ENCODE measurements around the gene ADAMTS17. TPM values are rescaled to one million over a fixed set of nuclear protein-coding genes. Genes with fewer than 3 reads are reported as not detected.

ADAMTS17 gene
- total and polyA plus RNA-seq, 8 donors = 0.31 to 14.3 (median 6.3) TPM

- H3K36me3 ChIP-seq = peaks cover 0 to 3% (median 0%) of the 10 kb centered on the region in 4 donors
- H3K27ac ChIP-seq = no peak overlapping the region
- H3K4me1 ChIP-seq = no peaks in the 10 kb centered on the region
- no peak for TF ChIP-seq EP300 (IDR thresholded peaks at IDR 0.05)
- TF ChIP-seq CTCF (IDR thresholded peaks at IDR 0.05) = no peak
- TF ChIP-seq POLR2AphosphoS5 (IDR thresholded peaks at IDR 0.05) = no peak
- TF ChIP-seq POLR2A (IDR thresholded peaks at IDR 0.05) = no peak
- 85 to 92% (median 91%) methylated on average over 12 of the region's 12 CpGs for WGBS, 5 donors
- no peaks in the 10 kb centered on the region for H3K9me3 ChIP-seq
- intact Hi-C loops (cut with DNase I; ENCODE audit: low total_unique reads) = no loop called here
- no peak for DNase-seq
- H3K27me3 ChIP-seq = no peaks in the 10 kb centered on the region
- no peak overlapping the region for H3K4me3 ChIP-seq
These were observed 240.2 kb downstream of the ADAMTS17 start for GRCh38 chr15:100101426-100102089.

- no peak for TF ChIP-seq CTCF (IDR thresholded peaks at IDR 0.05)
- TF ChIP-seq POLR2A (IDR thresholded peaks at IDR 0.05) = no peak
- no peak for TF ChIP-seq EP300 (IDR thresholded peaks at IDR 0.05)
- WGBS, 5 donors = 85 to 92% (median 89%) methylated on average over 6 of the region's 6 CpGs
- Histone ChIP-seq H3K9me3 (no peaks in the 10 kb centered on the region), H3K27ac (no peak overlapping the region), H3K27me3 (no peaks in the 10 kb centered on the region), H3K4me1 (no peaks in the 10 kb centered on the region), H3K36me3 (peaks cover 0 to 3% (median 0%) of the 10 kb centered on the region in 4 donors), H3K4me3 (no peak overlapping the region)
- intact Hi-C loops (cut with DNase I; ENCODE audit: low total_unique reads) = no loop called here
- no peak for DNase-seq
These were observed 240.8 kb downstream of the ADAMTS17 start for GRCh38 chr15:100100926-100101325.

GRCh38 chr15:100099976-100100375 is 241.8 kb downstream of the ADAMTS17 start:
- Histone ChIP-seq H3K4me1 (no peaks in the 10 kb centered on the region), H3K9me3 (no peaks in the 10 kb centered on the region), H3K27me3 (no peaks in the 10 kb centered on the region), H3K36me3 (peaks cover 0 to 3% (median 0%) of the 10 kb centered on the region in 4 donors), H3K27ac (no peak overlapping the region), H3K4me3 (no peak overlapping the region)
- no peak for DNase-seq
- WGBS, 5 donors = 88 to 96% (median 93%) methylated on average over 12 of the region's 12 CpGs
- TF ChIP-seq POLR2A (IDR thresholded peaks at IDR 0.05) (no peak), EP300 (IDR thresholded peaks at IDR 0.05) (no peak), CTCF (IDR thresholded peaks at IDR 0.05) (no peak), POLR2AphosphoS5 (IDR thresholded peaks at IDR 0.05) (no peak)
- intact Hi-C loops (cut with DNase I; ENCODE audit: low total_unique reads) = no loop called here

GRCh38 chr15:100098705-100099104 is 243.1 kb downstream of the ADAMTS17 start:
- H3K4me1 ChIP-seq = no peaks in the 10 kb centered on the region
- H3K36me3 ChIP-seq = peaks cover 0 to 1% (median 0%) of the 10 kb centered on the region in 4 donors
- no peak for DNase-seq
- intact Hi-C loops (cut with DNase I; ENCODE audit: low total_unique reads) = no loop called here
- H3K9me3 ChIP-seq = no peaks in the 10 kb centered on the region
- 90 to 98% (median 97%) methylated on average over 3 of the region's 3 CpGs for WGBS, 5 donors
- no peak overlapping the region for H3K27ac ChIP-seq
- no peak for TF ChIP-seq EP300 (IDR thresholded peaks at IDR 0.05)
- no peak for TF ChIP-seq CTCF (IDR thresholded peaks at IDR 0.05)
- TF ChIP-seq POLR2AphosphoS5 (IDR thresholded peaks at IDR 0.05) = no peak
- no peak for TF ChIP-seq POLR2A (IDR thresholded peaks at IDR 0.05)
- no peak overlapping the region for H3K4me3 ChIP-seq
- no peaks in the 10 kb centered on the region for H3K27me3 ChIP-seq
